ENCODE data around the gene RAP2A. TPM values are rescaled to one million over a fixed set of nuclear protein-coding genes. Genes with fewer than 3 reads are reported as not detected.

The RAP2A gene
- total and polyA plus RNA-seq, 10 of the 15 experiments (the other 5 are each of a cell fraction or from before 2014, with no cell fraction given) = 3.5 to 35.1 (median 14.9) TPM

GRCh38 chr13:97397267-97397666 is 36.7 kb upstream of the RAP2A start:
- H3K27ac ChIP-seq (ENCODE audit: control insufficient read depth, insufficient read depth) = no peak overlapping the region
- SMC1A ChIA-PET (ENCODE audit: uncharacterized antibody, unreplicated experiment) = interaction anchor here (0.6 to 1.7 kb wide), 7 partner anchors 9 to 91 kb away, joined by 3 to 7 read pairs (median 3); no protein-coding TSS in a partner anchor
- RAD21 ChIA-PET (ENCODE audit: unreplicated experiment) = no interaction called here
- BruUV-seq (replicated peaks) = no TSS peak
- H3K79me2 ChIP-seq (ENCODE audit: control insufficient read depth, insufficient read depth, low read length) = no peaks in the 10 kb centered on the region
- no peak for FAIRE-seq
- 95% methylated on average over 10 of the region's 10 CpGs for WGBS (ENCODE audit: insufficient coverage, insufficient replicate concordance, low lambda C conversion rate, missing lambda C conversion rate)
- H4K20me1 ChIP-seq (ENCODE audit: control insufficient read depth, insufficient read depth) = no peaks in the 10 kb centered on the region
- no peaks in the 10 kb centered on the region for H3K4me1 ChIP-seq (ENCODE audit: control insufficient read depth, insufficient read depth, low read length)
- POLR2A ChIA-PET = no interaction called here
- H2AFZ ChIP-seq (ENCODE audit: control insufficient read depth, low read depth, low read length) = no peak overlapping the region
- no peak for DNase-seq (ENCODE audit: low read depth, low spot score)
- no peak overlapping the region for H3K4me2 ChIP-seq (ENCODE audit: control insufficient read depth, insufficient read depth)
- H3K36me3 ChIP-seq (ENCODE audit: control insufficient read depth in 2 of 2, insufficient read depth in 2 of 2, low read length in 1 of 2) = no peaks in the 10 kb centered on the region
- H3K9me3 ChIP-seq (replicated peaks; ENCODE audit: control insufficient read depth, insufficient read depth, low read length) = no peaks in the 10 kb centered on the region; the same call in 2 of the 3 replicates
- no peak overlapping the region for H3K9ac ChIP-seq (ENCODE audit: control insufficient read depth, insufficient read depth, low read length)
- CTCF ChIA-PET = interaction anchor here (1.2 kb wide), 1 partner anchor 177 kb away, joined by 5 read pairs; no protein-coding TSS in a partner anchor
- intact Hi-C loops (cut with micrococcal nuclease; ENCODE audit: unreplicated experiment) = no loop called here
- no peaks in the 10 kb centered on the region for H3K27me3 ChIP-seq (replicated peaks in 1 of 2; ENCODE audit: control insufficient read depth in 2 of 2, insufficient read depth in 2 of 2, low read length in 1 of 2)
- TF ChIP-seq SREBF1 (IDR thresholded peaks at IDR 0.05; ENCODE audit: low read length) (no peak), MYC (IDR thresholded peaks at IDR 0.05; ENCODE audit: insufficient read depth, insufficient read length, insufficient replicate concordance, low read length, severe bottlenecking) (no peak)
- no peak overlapping the region for H3K4me3 ChIP-seq
- ATAC-seq = no peak
- in situ Hi-C loops (cut with MboI) = no loop called here

- ChIA-PET RAD21 (ENCODE audit: unreplicated experiment) (no interaction called here), CTCF (no interaction called here), POLR2A (no interaction called here), SMC1A (ENCODE audit: uncharacterized antibody, unreplicated experiment) (no interaction called here)
- Histone ChIP-seq H3K79me2 (ENCODE audit: control insufficient read depth, insufficient read depth, low read length) (no peaks in the 10 kb centered on the region), H3K36me3 (ENCODE audit: control insufficient read depth in 2 of 2, insufficient read depth in 2 of 2, low read length in 1 of 2) (no peaks in the 10 kb centered on the region), H2AFZ (ENCODE audit: control insufficient read depth, low read depth, low read length) (no peak overlapping the region), H3K4me1 (ENCODE audit: control insufficient read depth, insufficient read depth, low read length) (no peaks in the 10 kb centered on the region), H4K20me1 (ENCODE audit: control insufficient read depth, insufficient read depth) (no peaks in the 10 kb centered on the region), H3K9ac (ENCODE audit: control insufficient read depth, insufficient read depth, low read length) (no peak overlapping the region), H3K27me3 (replicated peaks in 1 of 2; ENCODE audit: control insufficient read depth in 2 of 2, insufficient read depth in 2 of 2, low read length in 1 of 2) (no peaks in the 10 kb centered on the region), H3K4me3 (no peak overlapping the region), H3K4me2 (ENCODE audit: control insufficient read depth, insufficient read depth) (no peak overlapping the region), H3K27ac (ENCODE audit: control insufficient read depth, insufficient read depth) (no peak overlapping the region), H3K9me3 (replicated peaks; ENCODE audit: control insufficient read depth, insufficient read depth, low read length) (no peaks in the 10 kb centered on the region; the same call in 2 of the 3 replicates)
- intact Hi-C loops (cut with micrococcal nuclease; ENCODE audit: unreplicated experiment) = no loop called here
- FAIRE-seq (no peak), DNase-seq (ENCODE audit: low read depth, low spot score) (no peak), ATAC-seq (no peak)
- no TSS peak for BruUV-seq (replicated peaks)
- in situ Hi-C loops (cut with MboI) = no loop called here
- WGBS (ENCODE audit: insufficient coverage, insufficient replicate concordance, low lambda C conversion rate, missing lambda C conversion rate) = 51% methylated on average over 3 of the region's 3 CpGs
- TF ChIP-seq CUX1 (IDR thresholded peaks at IDR 0.05; ENCODE audit: insufficient replicate concordance, low read depth, low read length) (no peak), SPI1 (IDR thresholded peaks at IDR 0.05; ENCODE audit: borderline replicate concordance, insufficient read depth, low read depth, low read length) (no peak)
- TF ChIP-seq, protein P1, sequence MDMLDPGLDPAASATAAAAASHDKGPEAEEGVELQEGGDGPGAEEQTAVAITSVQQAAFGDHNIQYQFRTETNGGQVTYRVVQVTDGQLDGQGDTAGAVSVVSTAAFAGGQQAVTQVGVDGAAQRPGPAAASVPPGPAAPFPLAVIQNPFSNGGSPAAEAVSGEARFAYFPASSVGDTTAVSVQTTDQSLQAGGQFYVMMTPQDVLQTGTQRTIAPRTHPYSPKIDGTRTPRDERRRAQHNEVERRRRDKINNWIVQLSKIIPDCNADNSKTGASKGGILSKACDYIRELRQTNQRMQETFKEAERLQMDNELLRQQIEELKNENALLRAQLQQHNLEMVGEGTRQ (IDR thresholded peaks at IDR 0.05; ENCODE audit: borderline replicate concordance, low read depth, low read length) = no peak
- TF ChIP-seq, protein P2, sequence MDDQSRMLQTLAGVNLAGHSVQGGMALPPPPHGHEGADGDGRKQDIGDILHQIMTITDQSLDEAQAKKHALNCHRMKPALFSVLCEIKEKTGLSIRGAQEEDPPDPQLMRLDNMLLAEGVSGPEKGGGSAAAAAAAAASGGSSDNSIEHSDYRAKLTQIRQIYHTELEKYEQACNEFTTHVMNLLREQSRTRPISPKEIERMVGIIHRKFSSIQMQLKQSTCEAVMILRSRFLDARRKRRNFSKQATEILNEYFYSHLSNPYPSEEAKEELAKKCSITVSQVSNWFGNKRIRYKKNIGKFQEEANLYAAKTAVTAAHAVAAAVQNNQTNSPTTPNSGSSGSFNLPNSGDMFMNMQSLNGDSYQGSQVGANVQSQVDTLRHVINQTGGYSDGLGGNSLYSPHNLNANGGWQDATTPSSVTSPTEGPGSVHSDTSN (IDR thresholded peaks at IDR 0.05; ENCODE audit: insufficient replicate concordance, low read depth, low read length) = no peak
- TF ChIP-seq, protein P3, sequence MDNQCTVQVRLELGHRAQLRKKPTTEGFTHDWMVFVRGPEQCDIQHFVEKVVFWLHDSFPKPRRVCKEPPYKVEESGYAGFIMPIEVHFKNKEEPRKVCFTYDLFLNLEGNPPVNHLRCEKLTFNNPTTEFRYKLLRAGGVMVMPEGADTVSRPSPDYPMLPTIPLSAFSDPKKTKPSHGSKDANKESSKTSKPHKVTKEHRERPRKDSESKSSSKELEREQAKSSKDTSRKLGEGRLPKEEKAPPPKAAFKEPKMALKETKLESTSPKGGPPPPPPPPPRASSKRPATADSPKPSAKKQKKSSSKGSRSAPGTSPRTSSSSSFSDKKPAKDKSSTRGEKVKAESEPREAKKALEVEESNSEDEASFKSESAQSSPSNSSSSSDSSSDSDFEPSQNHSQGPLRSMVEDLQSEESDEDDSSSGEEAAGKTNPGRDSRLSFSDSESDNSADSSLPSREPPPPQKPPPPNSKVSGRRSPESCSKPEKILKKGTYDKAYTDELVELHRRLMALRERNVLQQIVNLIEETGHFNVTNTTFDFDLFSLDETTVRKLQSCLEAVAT (IDR thresholded peaks at IDR 0.05) = no peak
These were observed 32.5 kb upstream of the RAP2A start for GRCh38 chr13:97401421-97401820.
